Astrocyte of the cerebellum (primary cell): ENCODE measurements around the gene MLIP.

Source experiments
- DNase-seq: peaks from one replicate; pipeline ENCODE4 v3.0.0-alpha.2; 2011; ENCODE audit warnings: low read depth
- H3K4me3 ChIP-seq: 2 replicates; pipeline ENCODE4 v1.5.1; 2011; ENCODE audit warnings: mild to moderate bottlenecking, low read depth, low read length, moderate library complexity
- in situ Hi-C: cut with HindIII; loops from 2 replicates; pipeline ENCODE4 v1.10.0; 2017; ENCODE audit warnings: low sequenced_read_pairs
- TF ChIP-seq, protein P1 (sequence below): IDR thresholded peaks from 2 replicates; pipeline ENCODE4 v1.5.1; 2012; ENCODE audit warnings: low read length, low read depth, moderate library complexity, mild to moderate bottlenecking; ENCODE audit errors: missing control alignments

Gene MLIP

DNA sequence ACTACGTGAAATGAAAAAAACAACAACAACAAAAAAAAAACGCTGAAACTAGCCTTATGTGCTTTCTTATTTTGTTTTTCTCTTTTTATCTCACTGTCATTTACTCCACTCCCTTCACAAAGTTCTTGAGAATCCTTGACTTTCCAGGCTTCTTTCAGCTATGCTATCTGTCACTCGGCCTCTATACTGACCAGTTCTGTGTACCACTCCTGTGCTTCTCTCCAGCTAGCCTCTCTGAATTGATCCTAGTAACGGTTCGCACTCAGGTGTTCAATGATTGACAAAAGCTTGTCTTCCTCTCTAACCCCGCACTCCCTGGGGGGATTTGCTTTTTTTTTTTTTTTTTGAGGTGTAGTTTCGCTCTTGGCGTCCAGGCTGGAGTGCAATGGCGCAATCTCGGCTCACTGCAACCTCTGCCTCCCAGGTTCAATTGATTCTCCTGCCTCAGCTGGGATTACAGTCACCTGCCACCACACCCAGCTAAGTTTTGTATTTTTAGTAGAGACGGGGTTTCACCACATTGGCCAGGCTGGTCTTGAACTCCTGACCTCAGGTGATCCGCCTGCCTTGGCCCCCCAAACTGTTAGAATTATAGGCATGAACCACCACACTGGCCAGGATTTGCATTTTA lies 31.8 kb downstream of the MLIP start:
- DNase-seq = no peak
- in situ Hi-C loops = no loop called here
- TF ChIP-seq, protein P1, sequence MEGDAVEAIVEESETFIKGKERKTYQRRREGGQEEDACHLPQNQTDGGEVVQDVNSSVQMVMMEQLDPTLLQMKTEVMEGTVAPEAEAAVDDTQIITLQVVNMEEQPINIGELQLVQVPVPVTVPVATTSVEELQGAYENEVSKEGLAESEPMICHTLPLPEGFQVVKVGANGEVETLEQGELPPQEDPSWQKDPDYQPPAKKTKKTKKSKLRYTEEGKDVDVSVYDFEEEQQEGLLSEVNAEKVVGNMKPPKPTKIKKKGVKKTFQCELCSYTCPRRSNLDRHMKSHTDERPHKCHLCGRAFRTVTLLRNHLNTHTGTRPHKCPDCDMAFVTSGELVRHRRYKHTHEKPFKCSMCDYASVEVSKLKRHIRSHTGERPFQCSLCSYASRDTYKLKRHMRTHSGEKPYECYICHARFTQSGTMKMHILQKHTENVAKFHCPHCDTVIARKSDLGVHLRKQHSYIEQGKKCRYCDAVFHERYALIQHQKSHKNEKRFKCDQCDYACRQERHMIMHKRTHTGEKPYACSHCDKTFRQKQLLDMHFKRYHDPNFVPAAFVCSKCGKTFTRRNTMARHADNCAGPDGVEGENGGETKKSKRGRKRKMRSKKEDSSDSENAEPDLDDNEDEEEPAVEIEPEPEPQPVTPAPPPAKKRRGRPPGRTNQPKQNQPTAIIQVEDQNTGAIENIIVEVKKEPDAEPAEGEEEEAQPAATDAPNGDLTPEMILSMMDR = no peak
- H3K4me3 ChIP-seq = no peak overlapping the region

DNA sequence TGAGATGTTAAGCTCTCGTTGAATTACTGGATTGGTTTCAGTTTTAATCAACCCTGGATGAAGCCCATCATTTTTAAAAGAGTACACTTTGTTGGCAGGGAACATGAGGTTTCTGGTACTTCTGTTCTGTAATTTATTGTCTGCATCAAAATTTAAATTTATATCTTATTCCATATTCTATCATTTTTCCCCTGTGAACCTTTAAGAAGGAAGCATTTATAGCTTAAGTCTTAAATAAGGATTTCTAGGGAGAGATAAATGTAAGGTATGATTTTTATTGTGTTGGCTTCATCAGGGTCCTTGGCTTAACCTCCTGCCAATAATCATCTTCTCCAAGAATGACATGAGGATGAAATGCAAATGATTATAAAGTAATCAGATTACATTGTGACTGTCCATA lies 40.6 kb downstream of the MLIP start:
- TF ChIP-seq, protein P1 = no peak

DNA sequence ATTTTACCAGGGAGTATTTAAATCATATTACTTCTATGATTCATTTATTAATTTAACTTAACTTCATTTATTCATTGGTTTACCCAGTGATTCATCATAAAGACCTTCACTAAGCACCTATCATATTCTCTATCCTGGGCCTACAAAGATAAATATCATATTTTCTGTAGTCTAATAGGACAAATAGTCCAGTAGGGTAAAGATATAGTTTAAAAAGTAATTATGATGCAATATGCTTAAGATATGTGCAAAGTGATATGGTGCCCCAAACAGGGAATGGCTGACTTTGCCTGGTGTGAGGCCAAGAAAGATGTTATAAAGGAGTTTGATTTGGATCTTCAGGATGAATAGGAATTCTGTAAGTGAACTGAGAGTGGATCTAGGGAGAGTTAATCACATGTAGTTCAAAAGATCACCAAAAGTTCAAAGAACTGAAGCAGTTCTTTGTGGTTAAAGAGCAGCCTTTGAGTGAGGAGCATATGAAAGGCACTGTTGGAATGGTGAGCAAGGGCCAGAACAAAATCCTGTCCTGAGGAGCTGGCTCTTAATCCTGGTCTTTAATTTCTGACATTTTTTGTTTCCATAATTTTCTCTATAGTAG lies 45.5 kb downstream of the MLIP start:
- in situ Hi-C loops = no loop called here
- no peak overlapping the region for H3K4me3 ChIP-seq
- TF ChIP-seq, protein P1 = no peak
- no peak for DNase-seq

More for the DNA sequence above, 40.6 kb downstream of the MLIP start:
- no peak for DNase-seq
- no peak overlapping the region for H3K4me3 ChIP-seq
- in situ Hi-C loops = no loop called here

DNA sequence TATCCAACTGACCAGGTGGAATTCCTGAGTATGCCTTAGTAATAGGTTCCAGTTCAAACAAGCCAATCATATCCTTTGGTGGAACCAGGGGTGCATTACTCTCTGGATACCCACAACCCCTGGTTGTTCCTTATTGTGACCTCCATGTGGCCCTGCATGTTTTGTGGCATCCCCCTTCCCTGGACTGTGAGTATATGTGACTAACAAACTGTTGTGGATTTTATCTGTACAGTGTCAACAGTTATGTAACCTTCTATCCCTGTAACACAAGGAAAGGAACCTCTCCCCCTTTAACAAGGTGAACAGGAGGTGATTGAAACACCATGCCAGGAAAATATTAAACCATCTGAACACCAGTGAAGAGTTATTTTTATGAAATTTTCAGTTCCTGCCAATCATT lies 46.2 kb downstream of the MLIP start:
- no peak for DNase-seq
- TF ChIP-seq, protein P1 = no peak
- no peak overlapping the region for H3K4me3 ChIP-seq
- in situ Hi-C loops = no loop called here

DNA sequence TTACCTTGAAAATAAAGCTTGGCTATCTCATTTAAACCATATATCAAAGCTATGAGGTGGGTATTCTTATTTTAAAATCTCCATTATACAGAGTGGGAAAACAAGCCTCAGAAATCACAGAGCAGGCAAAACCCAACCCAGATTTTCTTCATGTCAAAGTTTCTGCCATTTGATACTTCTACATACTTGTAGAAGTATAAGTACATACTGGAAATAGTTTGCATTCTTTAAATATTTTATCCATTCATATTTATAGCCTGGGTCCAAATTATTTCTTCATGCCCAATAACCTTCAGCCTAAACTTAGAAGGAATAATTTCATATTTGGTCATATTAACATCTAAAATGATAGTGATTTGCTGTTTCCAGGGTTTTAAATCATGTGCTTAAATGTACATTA lies 61.8 kb downstream of the MLIP start:
- in situ Hi-C loops = no loop called here
- TF ChIP-seq, protein P1 = no peak
- no peak for DNase-seq
- no peak overlapping the region for H3K4me3 ChIP-seq

DNA sequence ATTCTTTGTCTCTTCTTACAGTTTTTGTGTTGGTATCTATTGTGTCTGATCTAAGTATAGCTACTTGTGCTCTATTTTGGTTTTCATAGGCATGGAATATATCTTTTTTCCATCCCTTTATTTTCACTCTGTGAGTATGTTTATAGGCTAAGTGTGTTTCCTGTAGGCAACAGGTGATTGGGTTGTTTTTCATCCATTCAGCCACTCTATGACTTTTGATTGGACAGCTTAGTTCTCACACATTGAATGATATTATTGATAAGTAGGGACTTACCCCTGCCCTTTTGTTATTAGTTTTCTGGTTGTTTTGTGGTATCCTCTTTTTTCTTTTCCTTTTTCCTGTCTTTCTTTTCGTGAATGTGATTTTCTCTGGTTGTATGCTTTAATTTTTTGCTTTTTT lies 67.9 kb downstream of the MLIP start:
- in situ Hi-C loops = no loop called here
- TF ChIP-seq, protein P1 = no peak
- H3K4me3 ChIP-seq = no peak overlapping the region
- no peak for DNase-seq
